GM18520 (cell line): ENCODE results near the gene ALB.

Experiments
- ATAC-seq: cut with Tn5 transposase; IDR thresholded peaks from one replicate; pipeline ENCODE4 v1.9.1; 2021; ENCODE audit not compliant: unreplicated experiment

Gene ALB

DNA sequence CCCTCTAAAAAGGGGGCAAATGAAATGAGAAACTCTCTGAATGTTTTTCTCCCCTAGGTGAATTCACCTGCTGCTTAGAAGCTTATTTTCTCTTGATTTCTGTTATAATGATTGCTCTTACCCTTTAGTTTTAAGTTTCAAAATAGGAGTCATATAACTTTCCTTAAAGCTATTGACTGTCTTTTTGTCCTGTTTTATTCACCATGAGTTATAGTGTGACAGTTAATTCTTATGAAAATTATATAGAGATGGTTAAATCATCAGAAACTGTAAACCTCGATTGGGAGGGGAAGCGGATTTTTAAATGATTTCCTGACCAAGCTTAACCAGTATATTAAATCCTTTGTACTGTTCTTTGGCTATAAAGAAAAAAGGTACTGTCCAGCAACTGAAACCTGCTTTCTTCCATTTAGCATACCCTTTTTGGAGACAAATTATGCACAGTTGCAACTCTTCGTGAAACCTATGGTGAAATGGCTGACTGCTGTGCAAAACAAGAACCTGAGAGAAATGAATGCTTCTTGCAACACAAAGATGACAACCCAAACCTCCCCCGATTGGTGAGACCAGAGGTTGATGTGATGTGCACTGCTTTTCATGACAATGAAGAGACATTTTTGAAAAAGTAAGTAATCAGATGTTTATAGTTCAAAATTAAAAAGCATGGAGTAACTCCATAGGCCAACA lies 4.2 kb downstream of the ALB start:
- no peak for ATAC-seq

DNA sequence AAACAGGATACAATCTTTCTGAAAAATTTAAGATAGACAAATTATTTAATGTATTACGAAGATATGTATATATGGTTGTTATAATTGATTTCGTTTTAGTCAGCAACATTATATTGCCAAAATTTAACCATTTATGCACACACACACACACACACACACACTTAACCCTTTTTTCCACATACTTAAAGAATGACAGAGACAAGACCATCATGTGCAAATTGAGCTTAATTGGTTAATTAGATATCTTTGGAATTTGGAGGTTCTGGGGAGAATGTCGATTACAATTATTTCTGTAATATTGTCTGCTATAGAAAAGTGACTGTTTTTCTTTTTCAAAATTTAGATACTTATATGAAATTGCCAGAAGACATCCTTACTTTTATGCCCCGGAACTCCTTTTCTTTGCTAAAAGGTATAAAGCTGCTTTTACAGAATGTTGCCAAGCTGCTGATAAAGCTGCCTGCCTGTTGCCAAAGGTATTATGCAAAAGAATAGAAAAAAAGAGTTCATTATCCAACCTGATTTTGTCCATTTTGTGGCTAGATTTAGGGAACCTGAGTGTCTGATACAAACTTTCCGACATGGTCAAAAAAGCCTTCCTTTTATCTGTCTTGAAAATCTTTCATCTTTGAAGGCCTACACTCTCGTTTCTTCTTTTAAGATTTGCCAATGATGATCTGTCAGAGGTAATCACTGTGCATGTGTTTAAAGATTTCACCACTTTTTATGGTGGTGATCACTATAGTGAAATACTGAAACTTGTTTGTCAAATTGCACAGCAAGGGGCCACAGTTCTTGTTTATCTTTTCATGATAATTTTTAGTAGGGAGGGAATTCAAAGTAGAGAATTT lies 5.2 kb downstream of the ALB start:
- no peak for ATAC-seq

DNA sequence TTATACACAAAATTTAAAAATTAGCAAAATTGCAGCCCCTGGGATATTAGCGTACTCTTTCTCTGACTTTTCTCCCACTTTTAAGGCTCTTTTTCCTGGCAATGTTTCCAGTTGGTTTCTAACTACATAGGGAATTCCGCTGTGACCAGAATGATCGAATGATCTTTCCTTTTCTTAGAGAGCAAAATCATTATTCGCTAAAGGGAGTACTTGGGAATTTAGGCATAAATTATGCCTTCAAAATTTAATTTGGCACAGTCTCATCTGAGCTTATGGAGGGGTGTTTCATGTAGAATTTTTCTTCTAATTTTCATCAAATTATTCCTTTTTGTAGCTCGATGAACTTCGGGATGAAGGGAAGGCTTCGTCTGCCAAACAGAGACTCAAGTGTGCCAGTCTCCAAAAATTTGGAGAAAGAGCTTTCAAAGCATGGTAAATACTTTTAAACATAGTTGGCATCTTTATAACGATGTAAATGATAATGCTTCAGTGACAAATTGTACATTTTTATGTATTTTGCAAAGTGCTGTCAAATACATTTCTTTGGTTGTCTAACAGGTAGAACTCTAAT lies 6.0 kb downstream of the ALB start:
- no peak for ATAC-seq

DNA sequence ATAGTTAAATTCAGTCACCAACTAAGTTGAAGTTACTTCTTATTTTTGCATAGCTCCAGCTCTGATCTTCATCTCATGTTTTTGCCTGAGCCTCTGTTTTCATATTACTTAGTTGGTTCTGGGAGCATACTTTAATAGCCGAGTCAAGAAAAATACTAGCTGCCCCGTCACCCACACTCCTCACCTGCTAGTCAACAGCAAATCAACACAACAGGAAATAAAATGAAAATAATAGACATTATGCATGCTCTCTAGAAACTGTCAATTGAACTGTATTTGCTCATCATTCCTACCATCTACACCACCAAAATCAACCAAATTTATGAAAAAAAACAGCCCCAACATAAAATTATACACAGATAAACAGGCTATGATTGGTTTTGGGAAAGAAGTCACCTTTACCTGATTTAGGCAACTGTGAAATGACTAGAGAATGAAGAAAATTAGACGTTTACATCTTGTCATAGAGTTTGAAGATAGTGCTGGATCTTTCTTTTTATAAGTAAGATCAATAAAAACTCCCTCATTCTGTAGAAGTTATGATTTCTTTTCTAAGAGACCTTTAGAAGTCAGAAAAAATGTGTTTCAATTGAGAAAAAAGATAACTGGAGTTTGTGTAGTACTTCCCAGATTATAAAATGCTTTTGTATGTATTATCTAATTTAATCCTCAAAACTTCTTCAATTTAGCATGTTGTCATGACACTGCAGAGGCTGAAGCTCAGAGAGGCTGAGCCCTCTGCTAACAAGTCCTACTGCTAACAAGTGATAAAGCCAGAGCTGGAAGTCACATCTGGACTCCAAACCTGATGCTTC lies 7.0 kb downstream of the ALB start:
- ATAC-seq: no peak

DNA sequence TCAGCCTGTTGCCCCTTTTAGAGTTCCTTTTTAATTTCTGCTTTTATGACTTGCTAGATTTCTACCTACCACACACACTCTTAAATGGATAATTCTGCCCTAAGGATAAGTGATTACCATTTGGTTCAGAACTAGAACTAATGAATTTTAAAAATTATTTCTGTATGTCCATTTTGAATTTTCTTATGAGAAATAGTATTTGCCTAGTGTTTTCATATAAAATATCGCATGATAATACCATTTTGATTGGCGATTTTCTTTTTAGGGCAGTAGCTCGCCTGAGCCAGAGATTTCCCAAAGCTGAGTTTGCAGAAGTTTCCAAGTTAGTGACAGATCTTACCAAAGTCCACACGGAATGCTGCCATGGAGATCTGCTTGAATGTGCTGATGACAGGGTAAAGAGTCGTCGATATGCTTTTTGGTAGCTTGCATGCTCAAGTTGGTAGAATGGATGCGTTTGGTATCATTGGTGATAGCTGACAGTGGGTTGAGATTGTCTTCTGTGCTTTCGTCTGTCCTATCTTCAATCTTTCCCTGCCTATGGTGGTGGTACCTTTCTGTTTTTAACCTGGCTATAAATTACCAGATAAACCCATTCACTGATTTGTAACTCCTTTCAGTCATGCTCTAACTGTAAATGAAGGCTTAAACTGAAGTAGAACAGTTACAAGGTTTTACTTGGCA lies 7.8 kb downstream of the ALB start:
- no peak for ATAC-seq

DNA sequence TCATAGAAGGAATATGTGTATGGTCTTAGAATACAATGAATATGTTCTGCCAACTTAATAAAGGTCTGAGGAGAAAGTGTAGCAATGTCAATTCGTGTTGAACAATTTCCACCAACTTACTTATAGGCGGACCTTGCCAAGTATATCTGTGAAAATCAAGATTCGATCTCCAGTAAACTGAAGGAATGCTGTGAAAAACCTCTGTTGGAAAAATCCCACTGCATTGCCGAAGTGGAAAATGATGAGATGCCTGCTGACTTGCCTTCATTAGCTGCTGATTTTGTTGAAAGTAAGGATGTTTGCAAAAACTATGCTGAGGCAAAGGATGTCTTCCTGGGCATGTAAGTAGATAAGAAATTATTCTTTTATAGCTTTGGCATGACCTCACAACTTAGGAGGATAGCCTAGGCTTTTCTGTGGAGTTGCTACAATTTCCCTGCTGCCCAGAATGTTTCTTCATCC lies 9.2 kb downstream of the ALB start:
- no peak for ATAC-seq

DNA sequence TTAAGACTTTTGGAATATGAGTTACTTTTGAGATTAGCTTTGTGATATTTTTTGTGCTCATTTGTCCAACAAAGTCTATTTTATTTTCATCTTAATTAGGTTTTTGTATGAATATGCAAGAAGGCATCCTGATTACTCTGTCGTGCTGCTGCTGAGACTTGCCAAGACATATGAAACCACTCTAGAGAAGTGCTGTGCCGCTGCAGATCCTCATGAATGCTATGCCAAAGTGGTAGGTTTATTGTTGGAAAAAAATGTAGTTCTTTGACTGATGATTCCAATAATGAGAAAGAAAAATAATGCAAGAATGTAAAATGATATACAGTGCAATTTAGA lies 10.8 kb downstream of the ALB start:
- no peak for ATAC-seq

DNA sequence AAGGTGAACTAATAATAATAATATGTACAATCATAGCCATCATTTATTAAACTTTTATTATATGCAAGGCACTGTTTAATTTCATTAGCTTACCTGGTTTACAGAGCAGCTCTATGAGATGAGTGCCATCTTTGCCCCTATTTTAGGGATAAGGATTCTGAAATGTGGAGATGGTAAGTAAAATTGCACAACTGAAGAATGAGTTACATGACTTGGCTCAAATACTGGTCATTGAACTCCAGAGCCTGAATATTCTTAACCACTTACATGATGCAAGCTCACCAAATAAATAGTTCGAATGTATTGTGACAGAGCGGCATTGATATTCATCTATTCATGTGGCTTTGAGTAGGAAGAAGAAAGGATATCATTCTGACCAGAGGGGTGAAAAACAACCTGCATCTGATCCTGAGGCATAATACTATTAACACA lies 11.7 kb downstream of the ALB start:
- no peak for ATAC-seq

DNA sequence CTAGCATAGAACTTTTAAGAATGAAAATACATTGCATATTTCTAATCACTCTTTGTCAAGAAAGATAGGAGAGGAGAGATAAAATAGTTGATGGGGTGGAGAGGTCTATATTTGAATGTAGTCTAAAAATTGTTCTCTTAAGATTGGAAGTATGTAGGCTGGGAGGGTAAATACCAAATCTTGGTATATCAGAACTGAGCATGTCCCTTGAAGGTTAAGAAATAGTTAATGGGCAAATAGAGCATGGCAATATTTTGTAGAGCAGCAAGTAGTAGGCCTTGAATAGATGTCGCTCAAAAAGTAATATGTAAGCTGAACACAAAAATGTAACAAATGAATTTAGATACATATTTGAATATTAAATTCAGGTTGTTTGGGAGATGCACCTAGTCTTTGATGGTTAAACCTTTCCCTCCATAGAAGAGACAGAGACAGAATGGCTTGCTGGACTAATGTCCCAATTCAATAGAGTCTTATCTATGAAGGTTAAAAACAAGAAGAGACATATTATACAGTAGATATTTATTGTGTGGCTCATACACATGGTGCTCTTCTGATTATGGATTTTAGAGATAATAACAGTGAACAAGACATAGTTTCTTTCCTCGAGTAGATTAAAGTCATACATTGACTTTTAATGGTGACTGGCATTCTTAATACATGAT lies 12.5 kb downstream of the ALB start:
- ATAC-seq: no peak

DNA sequence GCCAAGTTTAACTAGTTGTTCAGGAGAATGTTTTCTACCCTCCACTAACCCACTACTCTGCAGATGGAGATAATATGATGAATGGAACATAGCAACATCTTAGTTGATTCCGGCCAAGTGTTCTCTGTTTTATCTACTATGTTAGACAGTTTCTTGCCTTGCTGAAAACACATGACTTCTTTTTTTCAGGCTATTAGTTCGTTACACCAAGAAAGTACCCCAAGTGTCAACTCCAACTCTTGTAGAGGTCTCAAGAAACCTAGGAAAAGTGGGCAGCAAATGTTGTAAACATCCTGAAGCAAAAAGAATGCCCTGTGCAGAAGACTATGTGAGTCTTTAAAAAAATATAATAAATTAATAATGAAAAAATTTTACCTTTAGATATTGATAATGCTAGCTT lies 13.3 kb downstream of the ALB start:
- no peak for ATAC-seq

DNA sequence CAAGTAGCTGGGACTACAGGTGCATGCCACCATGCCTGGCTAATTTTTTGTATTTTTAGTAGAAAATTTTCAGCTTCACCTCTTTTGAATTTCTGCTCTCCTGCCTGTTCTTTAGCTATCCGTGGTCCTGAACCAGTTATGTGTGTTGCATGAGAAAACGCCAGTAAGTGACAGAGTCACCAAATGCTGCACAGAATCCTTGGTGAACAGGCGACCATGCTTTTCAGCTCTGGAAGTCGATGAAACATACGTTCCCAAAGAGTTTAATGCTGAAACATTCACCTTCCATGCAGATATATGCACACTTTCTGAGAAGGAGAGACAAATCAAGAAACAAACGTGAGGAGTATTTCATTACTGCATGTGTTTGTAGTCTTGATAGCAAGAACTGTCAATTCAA lies 13.9 kb downstream of the ALB start:
- no peak for ATAC-seq

DNA sequence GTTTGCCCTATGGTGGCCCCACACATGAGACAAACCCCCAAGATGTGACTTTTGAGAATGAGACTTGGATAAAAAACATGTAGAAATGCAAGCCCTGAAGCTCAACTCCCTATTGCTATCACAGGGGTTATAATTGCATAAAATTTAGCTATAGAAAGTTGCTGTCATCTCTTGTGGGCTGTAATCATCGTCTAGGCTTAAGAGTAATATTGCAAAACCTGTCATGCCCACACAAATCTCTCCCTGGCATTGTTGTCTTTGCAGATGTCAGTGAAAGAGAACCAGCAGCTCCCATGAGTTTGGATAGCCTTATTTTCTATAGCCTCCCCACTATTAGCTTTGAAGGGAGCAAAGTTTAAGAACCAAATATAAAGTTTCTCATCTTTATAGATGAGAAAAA lies 14.6 kb downstream of the ALB start:
- no peak for ATAC-seq

DNA sequence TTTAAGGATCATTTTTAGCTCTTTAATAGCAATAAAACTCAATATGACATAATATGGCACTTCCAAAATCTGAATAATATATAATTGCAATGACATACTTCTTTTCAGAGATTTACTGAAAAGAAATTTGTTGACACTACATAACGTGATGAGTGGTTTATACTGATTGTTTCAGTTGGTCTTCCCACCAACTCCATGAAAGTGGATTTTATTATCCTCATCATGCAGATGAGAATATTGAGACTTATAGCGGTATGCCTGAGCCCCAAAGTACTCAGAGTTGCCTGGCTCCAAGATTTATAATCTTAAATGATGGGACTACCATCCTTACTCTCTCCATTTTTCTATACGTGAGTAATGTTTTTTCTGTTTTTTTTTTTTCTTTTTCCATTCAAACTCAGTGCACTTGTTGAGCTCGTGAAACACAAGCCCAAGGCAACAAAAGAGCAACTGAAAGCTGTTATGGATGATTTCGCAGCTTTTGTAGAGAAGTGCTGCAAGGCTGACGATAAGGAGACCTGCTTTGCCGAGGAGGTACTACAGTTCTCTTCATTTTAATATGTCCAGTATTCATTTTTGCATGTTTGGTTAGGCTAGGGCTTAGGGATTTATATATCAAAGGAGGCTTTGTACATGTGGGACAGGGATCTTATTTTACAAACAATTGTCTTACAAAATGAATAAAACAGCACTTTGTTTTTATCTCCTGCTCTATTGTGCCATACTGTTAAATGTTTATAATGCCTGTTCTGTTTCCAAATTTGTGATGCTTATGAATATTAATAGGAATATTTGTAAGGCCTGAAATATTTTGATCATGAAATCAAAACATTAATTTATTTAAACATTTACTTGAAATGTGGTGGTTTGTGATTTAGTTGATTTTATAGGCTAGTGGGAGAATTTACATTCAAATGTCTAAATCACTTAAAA lies 15.3 kb downstream of the ALB start:
- no peak for ATAC-seq

DNA sequence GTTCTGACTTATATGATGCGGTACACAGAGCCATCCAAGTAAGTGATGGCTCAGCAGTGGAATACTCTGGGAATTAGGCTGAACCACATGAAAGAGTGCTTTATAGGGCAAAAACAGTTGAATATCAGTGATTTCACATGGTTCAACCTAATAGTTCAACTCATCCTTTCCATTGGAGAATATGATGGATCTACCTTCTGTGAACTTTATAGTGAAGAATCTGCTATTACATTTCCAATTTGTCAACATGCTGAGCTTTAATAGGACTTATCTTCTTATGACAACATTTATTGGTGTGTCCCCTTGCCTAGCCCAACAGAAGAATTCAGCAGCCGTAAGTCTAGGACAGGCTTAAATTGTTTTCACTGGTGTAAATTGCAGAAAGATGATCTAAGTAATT lies 16.5 kb downstream of the ALB start:
- no peak for ATAC-seq

DNA sequence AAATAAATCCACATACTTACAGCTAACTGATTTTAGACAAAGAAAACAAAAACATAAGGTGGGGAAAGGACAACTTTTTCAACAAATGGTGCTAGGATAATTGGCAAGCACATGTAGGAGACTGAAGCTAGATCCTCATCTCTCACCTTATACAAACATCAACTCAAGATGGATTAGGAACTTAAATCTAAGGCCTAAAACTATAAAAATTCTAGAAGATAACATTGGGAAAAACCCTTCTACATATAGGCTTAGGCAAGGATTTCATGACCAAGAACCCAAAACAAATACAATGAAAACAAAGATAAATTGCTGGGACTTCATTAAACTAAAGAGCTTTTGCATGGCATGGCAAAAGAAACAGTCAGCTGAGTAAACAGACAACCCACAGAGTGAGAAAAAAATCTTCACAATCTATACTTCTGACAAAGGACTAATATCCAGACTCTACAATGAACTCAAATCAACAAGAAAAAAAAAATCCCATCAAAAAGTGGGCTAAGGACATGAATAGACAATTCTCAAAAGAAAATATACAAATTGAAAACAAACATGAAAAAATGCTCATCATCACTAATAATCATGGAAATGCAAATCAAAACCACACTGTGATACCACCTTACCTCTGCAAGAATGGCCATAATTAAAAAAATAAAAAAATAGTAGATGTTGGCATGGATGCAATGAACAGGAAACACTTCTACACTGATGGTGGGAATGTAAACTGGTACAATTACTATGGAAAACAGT lies 17.8 kb downstream of the ALB start:
- no peak for ATAC-seq

DNA sequence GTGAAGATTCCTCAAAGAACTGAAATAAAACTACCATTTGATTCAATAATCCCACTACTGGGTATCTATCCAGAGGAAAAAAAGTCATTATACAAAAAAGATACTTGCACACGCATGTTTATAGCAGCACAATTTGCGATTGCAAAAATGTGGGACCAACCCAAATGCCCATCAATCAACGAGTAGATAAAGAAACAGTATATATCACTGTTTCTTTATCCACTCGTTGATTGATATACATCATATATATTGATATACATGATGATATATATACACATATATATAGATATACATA lies 18.3 kb downstream of the ALB start:
- ATAC-seq: no peak

DNA sequence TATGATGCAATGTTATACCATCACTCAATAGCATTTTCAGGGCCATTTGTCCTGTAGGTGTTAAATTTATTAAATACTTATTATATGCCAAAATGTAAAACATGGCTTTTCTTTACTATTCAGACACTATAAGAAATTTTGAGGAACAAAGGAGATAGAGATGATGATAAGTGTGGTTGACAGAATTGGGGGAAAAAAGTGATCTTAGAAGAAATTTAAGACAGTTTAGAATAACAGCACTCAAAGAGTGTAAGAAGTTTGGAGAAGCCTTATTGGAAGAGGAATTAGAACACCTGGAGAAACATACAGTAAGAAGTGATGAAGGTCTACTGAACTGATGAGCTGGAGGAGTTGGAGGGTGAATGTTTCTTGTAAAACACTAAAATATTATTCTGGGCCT lies 19.1 kb downstream of the ALB start:
- ATAC-seq: no peak

DNA sequence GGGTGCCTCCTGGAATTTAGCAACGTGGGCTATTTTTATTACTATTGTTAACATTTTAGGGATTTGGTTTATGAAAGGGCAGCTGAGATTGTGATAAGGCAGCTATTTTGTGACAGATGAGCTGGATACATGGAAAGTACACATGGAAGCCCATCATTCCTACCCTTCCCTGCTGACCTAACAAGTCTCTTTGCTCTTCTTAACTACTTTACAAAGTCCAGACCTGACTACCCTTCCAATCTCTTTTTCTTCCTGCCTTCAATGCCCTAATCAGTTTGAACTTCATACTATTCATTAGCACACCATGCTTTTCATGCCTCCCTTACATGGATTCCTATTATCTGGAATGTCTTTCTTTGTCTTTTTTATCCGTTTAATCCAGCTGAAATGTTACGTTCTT lies 22.6 kb downstream of the ALB start:
- no peak for ATAC-seq

DNA sequence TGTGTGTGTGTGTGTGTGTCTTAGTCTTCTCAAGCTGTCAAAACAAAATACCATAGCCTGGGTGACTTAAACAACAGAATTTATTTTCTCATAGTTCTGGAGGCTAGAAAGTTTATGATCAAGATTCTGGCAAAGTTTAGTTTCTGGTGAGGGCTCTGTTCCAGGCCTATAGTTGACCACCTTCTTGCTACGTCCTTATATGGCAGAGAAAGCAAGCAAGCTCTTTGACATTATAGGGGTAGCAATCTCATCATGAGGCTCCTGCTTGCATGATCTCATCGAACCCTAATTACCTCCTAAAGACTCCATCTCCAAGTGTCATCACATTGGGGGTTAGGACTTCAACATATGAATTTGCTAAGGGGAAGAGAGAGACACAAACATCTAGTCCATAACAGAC lies 25.0 kb downstream of the ALB start:
- ATAC-seq: no peak
